ENCODE measurements around the gene GRAMD1A.

Gene GRAMD1A

GRCh38 chr19:35015270-35015953 is 15.3 kb downstream of the GRAMD1A start:
- TF ChIP-seq CTCF (IDR thresholded peaks at IDR 0.05; ENCODE audit: low read depth, low read length, missing control alignments): no peak
- no peak overlapping the region for H3K4me3 ChIP-seq (ENCODE audit: low read depth, low read length)
- DNase-seq (ENCODE audit: low read depth): no peak
- in situ Hi-C loops (cut with HindIII; ENCODE audit: low sequenced_read_pairs): no loop called here

- no peak for DNase-seq (ENCODE audit: low read depth)
- in situ Hi-C loops (cut with HindIII; ENCODE audit: low sequenced_read_pairs): no loop called here
- H3K4me3 ChIP-seq (ENCODE audit: low read depth, low read length): no peak overlapping the region
- TF ChIP-seq CTCF (IDR thresholded peaks at IDR 0.05; ENCODE audit: low read depth, low read length, missing control alignments): no peak
These were observed 15.8 kb downstream of the GRAMD1A start for GRCh38 chr19:35015954-35016351.

GRCh38 chr19:35017507-35017906 is 17.4 kb downstream of the GRAMD1A start:
- no peak overlapping the region for H3K4me3 ChIP-seq (ENCODE audit: low read depth, low read length)
- DNase-seq (ENCODE audit: low read depth): no peak
- in situ Hi-C loops (cut with HindIII; ENCODE audit: low sequenced_read_pairs): no loop called here
- TF ChIP-seq CTCF (IDR thresholded peaks at IDR 0.05; ENCODE audit: low read depth, low read length, missing control alignments): no peak

GRCh38 chr19:35018379-35018778 is 18.3 kb downstream of the GRAMD1A start:
- H3K4me3 ChIP-seq (ENCODE audit: low read depth, low read length): no peak overlapping the region
- no peak for TF ChIP-seq CTCF (IDR thresholded peaks at IDR 0.05; ENCODE audit: low read depth, low read length, missing control alignments)
- no peak for DNase-seq (ENCODE audit: low read depth)
- in situ Hi-C loops (cut with HindIII; ENCODE audit: low sequenced_read_pairs): no loop called here

- H3K4me3 ChIP-seq (ENCODE audit: low read depth, low read length): no peak overlapping the region
- TF ChIP-seq CTCF (IDR thresholded peaks at IDR 0.05; ENCODE audit: low read depth, low read length, missing control alignments): no peak
- in situ Hi-C loops (cut with HindIII; ENCODE audit: low sequenced_read_pairs): no loop called here
- DNase-seq (ENCODE audit: low read depth): no peak
These were observed 19.0 kb downstream of the GRAMD1A start for GRCh38 chr19:35019144-35019543.

- DNase-seq (ENCODE audit: low read depth): no peak
- in situ Hi-C loops (cut with HindIII; ENCODE audit: low sequenced_read_pairs): no loop called here
- no peak overlapping the region for H3K4me3 ChIP-seq (ENCODE audit: low read depth, low read length)
- no peak for TF ChIP-seq CTCF (IDR thresholded peaks at IDR 0.05; ENCODE audit: low read depth, low read length, missing control alignments)
These were observed 20.9 kb downstream of the GRAMD1A start for GRCh38 chr19:35021016-35021415.
